Stimulated activated CD8-positive, alpha-beta memory T cell treated with anti-CD3 and anti-CD28 coated beads, Interleukin-12 subunit alpha, Interleukin-12 subunit beta, amount 100 ng/mL, for 4 hours (primary cell): ENCODE data around the gene PCDHGB2.
"Not testable (repeated sequence)": the region's sequence is repeated elsewhere in the genome, so short reads cannot be mapped to it uniquely, and the experiment has no call there.

Experiments
- DNase-seq: peaks from one replicate; pipeline ENCODE4 v3.0.0-alpha.2; 2020; ENCODE audit warnings: low read depth

The PCDHGB2 gene

DNA sequence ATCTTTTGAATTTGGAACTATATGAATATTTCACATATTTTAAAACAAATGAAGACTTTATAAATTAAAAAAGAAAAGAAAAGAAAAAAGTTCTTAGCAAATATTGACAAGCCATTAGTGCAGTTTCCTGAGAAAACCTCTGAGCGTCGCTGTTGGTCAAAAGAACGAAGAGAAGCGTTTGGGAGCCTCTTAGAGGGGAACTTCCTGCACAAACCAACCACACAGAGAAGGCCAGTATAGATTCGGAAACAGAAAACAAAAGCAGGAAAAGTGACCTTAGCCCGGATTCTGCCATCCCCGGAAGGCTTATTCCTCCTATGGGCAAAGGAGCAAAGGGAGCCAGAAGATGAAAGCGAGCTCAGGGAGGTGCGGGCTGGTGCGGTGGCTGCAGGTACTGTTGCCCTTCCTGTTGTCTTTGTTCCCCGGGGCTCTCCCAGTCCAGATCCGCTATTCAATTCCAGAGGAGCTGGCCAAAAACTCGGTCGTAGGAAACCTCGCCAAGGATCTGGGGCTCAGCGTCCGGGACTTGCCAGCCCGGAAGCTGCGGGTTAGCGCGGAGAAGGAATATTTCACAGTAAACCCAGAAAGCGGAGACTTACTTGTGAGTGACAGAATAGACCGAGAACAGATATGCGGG, at the start of gene PCDHGB2:
PCDHGB2 (plus strand) TSS at position 205 of the 637 bp plus-strand sequence; CDS start at position 347, 142 bp downstream.
- DNase-seq, result no peak

DNA sequence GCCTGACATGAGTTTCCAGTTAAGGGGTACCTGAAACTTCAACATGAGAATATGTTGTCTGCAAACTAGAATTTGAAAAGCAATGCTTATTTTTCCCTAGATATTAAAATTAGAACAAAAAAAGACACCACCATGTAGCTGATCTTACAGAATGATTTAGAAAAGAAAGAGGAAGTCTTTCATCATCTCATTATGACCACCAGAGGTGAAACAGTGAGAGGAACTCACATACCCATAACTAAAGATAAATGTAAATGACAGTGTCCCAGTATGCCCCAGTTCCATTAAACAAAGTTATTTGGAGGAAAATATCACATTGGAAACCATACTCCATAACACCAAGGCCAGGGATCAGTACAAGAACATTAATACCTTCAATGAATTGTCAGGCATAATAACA, 46.1 kb upstream of the PCDHGB2 start:
- DNase-seq, result no peak

DNA sequence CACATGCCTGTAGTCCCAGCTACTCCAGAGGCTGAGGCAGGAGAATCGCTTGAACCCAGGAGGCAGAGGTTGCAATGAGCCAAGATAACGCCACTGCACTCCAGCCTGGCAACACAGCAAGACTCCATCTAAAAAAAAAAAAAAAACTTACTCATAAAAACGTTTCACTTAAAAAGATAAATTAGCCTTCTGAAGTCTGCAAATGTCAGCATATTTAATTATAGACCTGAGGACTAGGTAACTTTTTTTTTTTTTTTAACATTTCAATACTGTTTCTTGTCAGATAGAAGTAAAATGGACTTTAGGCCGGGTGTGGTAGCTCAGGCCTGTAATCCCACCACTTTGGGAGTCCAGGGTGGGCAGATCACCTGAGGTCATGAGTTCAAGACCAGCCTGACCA, 42.8 kb upstream of the PCDHGB2 start:
- DNase-seq, result not testable (repeated sequence)

DNA sequence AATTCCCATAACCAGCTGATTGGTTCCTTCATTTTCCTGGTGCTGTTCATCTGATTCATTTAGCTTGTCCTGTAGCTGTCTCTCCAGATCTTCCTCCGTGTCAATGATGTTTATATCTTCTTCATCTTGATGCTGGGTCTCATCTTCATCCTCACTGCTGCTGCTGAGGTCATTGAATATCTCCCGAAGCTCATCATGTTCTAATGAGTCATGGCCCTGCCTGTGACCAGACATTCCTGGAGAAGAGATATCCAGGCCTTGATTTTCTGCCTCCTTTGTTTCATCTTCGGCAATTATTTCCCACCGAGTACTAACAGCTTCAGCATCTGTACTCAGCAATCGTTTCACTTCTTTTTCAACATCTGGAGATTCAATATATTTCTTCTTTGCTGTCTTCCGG, 40.6 kb upstream of the PCDHGB2 start:
- no peak for DNase-seq

DNA sequence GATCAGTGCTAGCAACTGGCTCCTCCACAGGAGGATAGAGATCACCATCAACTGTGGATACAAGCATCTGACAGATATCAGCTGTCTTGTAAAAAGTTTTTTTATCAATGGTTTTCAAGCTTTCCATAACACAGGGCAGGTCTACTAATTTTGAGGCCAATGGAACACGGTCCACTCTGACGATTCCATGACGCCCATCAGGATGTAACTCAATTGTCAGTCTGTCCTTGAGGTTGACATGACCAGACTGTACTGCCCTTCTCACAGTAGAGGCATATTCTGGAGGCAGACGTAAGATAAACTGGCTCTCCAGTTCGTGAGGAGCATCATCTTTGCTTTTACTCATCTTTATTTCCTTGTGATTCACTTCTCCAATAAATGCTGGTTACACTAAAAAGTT, 40.1 kb upstream of the PCDHGB2 start:
- no peak for DNase-seq

DNA sequence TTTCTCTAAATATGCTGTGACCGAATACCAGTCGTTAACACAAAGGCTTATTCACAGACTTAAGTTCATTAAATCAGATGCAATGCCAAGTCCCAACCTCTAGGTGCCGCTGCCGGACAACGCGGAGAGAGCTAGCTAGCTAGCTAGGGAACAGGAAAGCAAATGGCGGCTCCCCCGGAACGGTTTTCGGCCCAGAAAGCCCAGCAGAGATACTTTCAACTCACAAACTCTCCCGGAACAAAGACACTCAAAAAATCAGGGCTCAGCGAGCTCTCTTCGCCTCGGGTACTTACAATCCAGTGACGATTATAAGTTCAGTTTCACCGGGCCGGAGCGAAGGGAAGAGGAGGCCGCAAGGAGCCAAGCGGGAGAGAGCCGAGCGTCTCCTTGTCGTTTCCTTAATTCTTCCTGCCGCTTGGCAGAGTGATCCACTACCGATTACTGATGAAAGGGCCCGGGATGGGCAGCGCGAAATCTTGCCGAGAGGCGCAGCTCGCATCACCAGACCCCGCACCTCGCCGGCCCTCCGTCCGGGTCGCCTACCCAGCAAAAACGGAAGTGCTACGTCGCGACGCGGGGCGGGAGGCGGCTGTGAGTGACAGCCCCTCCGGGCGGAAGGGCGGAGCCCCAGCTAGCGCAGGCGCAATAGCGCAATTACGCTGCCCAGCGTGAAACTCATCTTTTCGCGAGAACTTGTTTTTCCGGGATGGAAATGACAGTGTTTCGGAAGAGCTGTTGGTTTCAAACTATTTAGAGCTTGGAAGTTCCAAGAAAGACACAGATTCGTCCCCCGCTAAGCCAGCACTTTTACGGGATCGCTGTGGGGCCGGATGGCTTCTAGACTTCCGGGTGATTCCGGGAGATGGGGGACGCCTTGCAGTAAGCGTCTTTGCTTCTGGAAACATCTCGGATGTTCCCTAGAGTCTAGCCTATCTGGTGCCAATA, 39.3 kb upstream of the PCDHGB2 start, which contains the start of gene TAF7:
TAF7 (minus strand) TSS at position 560 of the 945 bp plus-strand sequence. CDS start 740 bp downstream, outside the sequence.
- DNase-seq, result peak; percentile 85

DNA sequence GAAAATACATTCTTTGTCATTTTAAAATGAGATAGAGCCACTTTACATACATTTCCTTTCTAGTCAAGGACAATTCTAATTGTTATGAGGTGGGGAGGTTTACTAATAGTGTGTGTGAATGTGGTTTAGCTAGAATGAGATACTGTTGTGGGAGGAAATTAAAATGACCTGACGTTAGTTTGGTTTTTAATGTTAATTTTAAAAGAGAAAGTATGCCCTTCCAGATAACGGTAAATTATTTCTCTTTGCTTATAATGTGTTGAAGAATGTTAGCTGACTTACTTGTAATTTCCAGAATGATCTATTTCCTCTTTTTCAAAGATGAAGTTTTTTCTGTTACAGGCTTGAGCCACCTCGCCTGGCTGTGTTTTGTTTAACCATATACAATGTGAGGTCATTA, 37.5 kb upstream of the PCDHGB2 start:
- DNase-seq, result no peak

DNA sequence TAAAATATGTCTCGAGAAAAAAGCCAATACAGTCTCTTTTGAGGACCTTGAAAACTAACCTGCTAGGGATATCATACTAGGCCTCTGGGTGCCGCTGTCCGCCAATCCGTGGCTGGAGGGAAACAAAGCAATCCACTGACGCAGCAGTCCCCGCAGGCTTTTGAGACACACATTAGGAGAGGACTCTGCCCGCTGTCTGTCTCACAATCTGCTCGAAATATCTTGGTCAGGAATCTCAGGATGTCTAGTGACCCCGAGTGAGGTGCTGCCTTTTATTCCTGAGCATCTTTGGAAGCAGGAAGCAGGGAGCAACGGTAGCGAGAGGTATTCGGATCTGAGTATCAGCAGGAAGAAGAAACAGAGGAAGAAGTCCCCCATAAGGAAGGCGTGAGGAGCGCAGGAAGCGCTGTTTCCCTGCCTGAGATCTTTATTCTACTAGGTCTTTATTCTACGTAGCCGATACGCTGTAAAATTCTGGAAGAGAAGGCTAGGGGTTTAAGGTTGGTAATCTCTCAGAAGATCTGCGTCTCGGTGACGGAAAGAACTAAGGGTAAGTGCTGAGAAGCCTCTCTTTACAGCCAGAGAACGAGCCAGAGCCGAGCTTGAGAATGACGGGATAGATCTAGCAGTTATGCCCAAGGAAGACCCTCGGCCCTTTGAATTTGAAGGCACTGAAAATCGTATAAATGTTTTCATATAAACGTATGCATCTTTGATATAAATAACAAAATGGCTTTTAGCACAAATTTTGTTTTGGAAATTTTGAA, 33.5 kb upstream of the PCDHGB2 start:
- peak; percentile 37 for DNase-seq

DNA sequence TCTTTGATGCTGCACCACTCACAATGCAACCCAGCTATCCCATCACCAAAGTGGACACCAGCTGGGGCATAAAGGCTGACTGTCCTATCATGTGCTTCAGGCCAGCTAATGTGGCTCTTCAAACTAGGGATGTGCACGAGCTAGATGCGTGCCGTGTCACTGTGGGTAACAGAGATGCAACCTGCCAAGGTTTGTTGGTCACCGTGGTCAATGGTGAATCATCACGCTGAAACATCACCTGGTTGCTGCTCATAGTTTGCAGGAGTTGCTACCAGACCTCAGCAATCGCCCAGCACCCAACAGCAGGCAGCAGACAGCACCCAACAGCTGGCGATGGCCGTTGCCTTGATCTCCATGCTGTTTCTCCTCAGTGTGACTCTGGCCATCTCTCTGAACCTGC, 31.6 kb upstream of the PCDHGB2 start:
- no peak for DNase-seq

DNA sequence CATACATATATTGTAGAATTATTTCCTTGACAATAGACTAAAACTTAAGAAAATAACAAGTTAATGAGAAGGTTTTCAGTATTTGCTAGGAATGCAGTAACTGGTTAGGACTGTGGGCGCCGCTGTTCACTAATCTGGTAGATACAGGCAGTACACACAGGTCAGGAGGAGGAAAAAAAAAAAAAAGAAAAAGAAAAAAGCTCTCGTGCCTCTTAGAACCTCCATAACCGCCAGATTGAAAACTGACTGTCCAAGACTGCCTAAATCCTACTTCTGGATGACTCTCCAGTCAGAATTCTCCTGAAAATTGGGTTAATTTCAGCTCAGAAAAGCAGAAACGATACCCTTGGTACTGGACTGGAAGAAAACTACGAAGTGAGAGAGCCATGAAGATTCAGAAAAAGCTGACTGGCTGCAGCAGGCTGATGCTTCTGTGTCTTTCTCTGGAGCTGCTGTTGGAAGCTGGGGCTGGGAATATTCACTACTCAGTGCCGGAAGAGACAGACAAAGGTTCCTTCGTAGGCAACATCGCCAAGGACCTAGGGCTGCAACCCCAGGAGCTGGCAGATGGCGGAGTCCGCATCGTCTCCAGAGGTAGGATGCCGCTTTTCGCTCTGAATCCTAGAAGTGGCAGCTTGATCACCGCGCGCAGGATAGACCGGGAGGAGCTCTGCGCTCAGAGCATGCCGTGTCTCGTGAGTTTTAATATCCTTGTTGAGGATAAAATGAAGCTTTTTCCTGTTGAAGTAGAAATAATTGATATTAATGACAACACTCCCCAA, 29.3 kb upstream of the PCDHGB2 start, which contains the start of gene PCDHGA1:
PCDHGA1 (plus strand) TSS at position 216 of the 782 bp plus-strand sequence.
- DNase-seq, result no peak

DNA sequence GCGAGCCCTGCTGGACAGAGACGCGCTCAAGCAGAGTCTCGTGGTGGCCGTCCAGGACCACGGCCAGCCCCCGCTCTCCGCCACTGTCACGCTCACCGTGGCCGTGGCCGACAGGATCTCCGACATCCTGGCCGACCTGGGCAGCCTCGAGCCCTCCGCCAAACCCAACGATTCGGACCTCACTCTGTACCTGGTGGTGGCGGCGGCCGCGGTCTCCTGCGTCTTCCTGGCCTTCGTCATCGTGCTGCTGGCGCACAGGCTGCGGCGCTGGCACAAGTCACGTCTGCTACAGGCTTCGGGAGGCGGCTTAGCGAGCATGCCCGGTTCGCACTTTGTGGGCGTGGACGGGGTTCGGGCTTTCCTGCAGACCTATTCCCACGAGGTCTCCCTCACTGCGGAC, 27.2 kb upstream of the PCDHGB2 start:
- DNase-seq, result not testable (repeated sequence)

DNA sequence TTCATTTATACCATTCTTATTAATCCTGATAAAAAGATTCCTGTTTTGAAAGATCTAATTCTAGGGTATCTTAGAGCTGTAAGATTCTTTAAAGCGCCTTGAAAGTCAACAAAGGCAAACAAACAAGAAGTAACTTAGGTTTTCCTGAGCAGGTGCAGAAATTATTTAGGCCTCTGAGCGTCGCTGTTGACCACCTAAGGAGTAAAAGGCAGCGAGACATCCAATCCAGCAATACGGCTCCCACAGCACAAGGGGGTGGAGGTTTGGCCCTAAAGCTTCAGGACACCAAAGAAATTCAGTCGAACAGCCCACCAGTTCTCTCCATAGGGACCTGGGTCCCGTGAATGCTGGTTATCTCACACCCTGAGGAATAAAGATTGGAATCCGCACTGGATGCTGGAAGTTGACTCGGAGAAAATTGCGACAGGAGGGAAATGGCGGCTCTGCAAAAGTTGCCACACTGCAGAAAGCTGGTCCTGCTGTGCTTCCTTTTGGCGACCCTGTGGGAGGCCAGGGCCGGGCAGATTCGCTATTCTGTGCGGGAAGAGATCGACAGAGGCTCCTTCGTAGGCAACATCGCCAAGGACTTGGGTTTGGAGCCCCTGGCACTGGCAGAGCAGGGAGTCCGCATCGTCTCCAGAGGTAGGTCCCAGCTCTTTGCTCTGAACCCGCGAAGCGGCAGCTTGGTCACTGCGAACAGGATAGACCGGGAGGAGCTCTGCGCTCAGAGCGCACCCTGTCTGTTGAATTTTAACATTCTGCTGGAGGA, 21.1 kb upstream of the PCDHGB2 start, which contains the start of gene PCDHGA2:
PCDHGA2 (plus strand) TSS at position 223 of the 769 bp plus-strand sequence.
- no peak for DNase-seq

DNA sequence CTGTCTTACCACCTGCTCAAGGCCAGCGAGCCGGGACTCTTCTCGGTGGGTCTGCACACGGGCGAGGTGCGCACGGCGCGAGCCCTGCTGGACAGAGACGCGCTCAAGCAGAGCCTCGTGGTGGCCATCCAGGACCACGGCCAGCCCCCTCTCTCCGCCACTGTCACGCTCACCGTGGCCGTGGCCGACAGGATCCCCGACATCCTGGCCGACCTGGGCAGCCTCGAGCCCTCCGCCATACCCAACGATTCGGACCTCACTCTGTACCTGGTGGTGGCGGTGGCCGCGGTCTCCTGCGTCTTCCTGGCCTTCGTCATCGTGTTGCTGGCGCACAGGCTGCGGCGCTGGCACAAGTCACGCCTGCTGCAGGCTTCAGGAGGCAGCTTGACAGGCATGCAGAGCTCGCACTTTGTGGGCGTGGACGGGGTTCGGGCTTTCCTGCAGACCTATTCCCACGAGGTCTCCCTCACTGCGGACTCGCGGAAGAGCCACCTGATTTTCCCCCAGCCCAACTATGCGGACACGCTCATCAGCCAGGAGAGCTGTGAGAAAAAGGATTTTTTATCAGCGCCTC, 18.9 kb upstream of the PCDHGB2 start:
- not testable (repeated sequence) for DNase-seq

DNA sequence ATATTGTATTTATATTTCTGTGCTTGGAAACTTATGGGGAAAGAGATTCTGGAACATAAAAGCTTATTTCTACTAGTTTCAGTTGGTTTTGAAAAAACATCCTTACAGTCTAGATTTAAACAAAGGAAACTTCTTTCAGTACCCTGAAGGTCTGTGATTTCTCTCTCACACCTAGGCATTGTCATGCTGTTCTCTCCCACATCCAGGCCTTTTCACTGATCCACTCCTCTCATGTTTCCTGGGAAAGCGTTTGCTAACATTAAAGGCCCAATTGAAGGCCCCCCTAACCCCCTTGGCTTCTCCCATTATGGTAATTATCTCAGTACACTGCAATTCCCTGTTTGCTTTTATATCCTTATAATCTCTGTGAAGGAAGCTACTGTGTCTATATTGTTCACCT, 17.0 kb upstream of the PCDHGB2 start:
- no peak for DNase-seq

DNA sequence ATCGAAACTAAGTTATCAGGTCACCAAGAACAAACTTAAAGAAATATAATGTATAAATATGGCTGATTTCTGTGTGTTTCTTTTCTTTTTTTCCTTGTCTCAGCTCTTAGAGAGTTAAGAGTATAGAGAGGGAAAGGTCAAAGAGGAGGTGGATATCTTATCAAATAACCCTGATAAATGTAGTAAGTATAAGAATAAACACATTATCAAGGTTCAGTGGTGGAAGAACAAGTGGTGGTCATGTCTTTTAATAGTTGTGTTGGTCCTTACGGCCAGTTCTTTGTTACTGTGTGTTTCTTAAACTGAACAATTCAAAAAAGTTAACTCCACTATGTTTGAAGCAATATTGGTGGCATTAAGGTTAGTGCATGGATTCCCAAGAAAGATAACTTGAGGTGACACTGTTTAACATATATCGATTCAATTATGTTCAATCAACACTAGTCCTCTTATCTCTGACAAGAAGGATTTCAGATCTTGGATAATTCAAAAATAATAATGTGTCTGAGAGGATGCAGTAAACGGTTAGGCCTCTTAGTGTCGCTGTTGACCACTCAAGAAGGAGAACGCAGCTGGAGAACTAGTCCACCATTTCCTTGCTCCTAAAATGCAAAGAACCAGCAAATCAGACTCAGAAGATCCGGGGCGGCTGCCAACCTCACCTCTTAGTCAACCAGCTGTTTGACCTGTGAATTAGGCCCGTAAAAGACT, 16.4 kb upstream of the PCDHGB2 start, which contains the start of gene PCDHGA3:
PCDHGA3 (plus strand) TSS at position 588 of the 711 bp plus-strand sequence. CDS start 205 bp downstream, outside the sequence.
- DNase-seq, result no peak

DNA sequence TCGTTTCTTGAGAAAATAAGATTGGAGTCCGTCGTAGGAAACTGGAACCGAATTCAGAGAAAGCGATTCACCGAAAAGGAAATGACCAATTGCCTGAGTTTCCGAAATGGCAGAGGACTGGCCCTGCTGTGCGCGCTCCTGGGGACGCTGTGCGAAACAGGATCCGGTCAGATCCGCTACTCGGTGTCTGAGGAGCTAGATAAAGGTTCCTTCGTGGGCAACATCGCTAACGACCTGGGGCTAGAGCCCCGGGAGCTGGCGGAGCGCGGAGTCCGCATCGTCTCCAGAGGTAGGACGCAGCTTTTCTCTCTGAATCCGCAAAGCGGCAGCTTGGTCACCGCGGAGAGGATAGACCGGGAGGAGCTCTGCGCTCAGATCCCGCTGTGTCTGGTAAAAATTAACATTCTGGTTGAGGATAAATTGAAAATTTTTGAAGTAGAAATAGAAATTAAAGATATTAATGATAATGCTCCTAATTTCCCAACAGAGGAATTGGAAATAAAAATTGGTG, 15.8 kb upstream of the PCDHGB2 start:
- DNase-seq, result no peak

DNA sequence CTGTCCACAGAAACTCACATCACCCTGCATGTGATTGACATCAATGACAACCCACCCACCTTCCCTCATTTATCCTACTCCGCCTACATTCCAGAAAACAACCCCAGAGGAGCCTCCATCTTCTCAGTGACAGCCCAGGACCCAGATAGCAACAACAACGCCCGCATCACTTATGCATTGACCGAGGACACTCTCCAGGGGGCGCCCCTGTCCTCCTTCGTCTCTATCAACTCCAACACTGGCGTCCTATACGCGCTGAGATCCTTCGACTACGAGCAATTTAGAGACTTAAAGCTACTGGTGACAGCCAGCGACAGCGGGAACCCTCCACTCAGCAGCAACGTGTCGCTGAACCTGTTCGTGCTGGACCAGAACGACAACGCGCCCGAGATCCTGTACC, 14.5 kb upstream of the PCDHGB2 start:
- no peak for DNase-seq

DNA sequence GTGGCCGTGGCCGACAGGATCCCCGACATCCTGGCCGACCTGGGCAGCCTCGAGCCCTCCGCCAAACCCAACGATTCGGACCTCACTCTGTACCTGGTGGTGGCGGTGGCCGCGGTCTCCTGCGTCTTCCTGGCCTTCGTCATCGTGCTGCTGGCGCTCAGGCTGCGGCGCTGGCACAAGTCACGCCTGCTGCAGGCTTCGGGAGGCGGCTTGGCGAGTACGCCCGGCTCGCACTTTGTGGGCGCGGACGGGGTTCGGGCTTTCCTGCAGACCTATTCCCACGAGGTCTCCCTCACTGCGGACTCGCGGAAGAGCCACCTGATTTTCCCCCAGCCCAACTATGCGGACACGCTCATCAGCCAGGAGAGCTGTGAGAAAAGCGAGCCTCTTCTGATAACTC, 13.8 kb upstream of the PCDHGB2 start:
- not testable (repeated sequence) for DNase-seq
